ENCODE results near the gene IL16.
"Not testable (repeated sequence)": the region's sequence is repeated elsewhere in the genome, so short reads cannot be mapped to it uniquely, and the experiment has no call there.

The IL16 gene

DNA sequence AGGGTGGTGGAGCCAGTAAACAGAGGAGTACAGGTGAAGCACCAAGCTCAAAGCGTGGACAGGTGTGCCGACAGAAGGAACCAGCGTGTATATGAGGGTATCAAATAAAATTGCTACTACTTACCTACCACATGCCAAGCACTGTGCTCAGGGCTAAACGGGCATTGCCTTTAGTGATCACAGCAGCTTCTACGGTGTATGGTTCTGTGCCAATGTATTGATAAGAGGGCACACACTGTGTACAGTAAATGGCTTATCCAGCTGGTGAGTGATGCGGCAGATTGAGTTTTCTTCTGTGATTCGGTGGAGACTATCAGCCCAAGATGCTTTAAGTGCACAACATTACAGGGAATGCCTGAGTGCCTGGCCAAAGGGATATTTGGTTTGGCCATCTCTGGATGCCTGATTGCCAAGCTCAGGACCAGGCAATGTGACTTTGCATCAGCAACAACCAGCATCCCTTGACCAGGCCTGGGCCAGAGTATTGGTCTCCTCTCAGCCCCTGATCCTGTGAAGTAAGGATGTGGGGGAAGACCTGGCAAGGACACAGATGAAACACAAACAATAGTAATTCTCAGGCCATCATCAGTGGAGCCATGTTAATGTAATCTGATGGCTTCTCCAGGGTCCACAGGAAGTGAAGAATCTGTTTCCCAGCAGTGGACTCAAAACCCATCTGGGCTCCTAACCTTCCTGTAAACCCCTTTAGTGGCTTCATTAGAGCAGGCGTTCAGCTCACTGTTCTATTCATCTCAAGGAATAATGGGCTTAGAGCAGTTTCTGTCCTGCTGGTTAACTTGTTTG is 113.2 kb downstream of the IL16 start:
- no peak for DNase-seq (ENCODE audit: low read depth in 2 of 2, low spot score in 1 of 2)

GRCh38 chr15:81310480-81310879 is 113.8 kb downstream of the IL16 start:
- no peak for DNase-seq (ENCODE audit: low read depth in 2 of 2, low spot score in 1 of 2)

- DNase-seq (ENCODE audit: low read depth in 2 of 2, low spot score in 1 of 2): no peak
Observed at GRCh38 chr15:81311752-81312464, 115.2 kb downstream of the IL16 start.

DNA sequence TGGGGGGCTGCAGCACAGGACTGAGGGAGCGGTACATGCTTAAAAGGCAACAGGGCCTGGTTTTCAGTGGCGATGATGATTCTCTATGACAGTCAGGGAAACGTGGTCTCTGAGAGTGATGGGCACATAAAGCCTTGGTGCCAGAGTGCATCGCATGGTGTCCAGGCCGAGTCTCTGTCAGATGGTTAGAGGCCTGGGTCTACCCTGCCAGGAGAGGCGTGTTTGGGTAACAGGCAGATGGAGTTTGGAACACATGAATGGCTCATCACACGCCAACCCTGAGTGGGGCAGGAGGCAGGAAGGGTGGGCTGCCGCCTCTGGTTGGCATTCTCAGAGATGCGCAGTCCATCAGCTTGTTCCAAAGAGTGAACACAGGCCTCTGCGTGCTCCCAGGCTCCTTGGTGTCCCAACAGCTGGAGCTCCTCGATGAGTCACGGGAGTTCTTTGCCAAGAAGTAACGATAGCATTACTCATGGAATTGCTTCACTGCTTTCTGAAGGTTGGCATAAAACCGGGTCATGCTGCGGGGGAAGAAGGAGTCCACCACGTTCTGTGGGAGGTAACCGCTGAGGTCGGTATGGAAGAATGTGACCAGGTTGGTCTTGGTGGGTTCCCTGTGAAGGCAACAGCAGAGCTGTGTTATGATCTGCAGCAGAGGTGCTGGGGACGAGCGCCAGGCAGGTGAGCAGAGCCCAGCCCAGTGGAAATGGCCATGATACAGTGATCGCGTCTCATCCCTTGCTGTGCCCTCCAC is 116.3 kb downstream of the IL16 start:
- no peak for DNase-seq (ENCODE audit: low read depth in 2 of 2, low spot score in 1 of 2)

- no peak for DNase-seq (ENCODE audit: low read depth in 2 of 2, low spot score in 1 of 2)
Observed at GRCh38 chr15:81313686-81314085, 117.0 kb downstream of the IL16 start.

DNA sequence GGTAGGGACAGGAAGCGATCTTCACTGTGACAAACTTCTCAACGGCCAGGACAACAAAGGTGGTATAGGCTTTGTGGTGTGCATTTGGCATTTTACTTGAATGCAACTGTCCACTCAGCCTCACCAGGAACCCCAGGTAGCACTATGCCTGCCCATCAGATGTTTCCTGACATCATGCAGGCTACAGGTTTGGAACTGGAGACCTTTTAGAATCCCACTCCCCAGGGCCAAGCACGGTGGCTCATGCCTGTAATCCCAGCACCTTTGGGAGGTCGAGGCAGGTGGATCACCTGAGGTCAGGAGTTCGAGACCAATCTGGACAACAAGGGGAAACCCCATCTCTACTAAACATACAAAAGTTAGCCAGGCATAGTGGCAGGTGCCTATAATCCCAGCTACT is 117.7 kb downstream of the IL16 start:
- DNase-seq (ENCODE audit: low read depth in 2 of 2, low spot score in 1 of 2): no peak

- no peak for DNase-seq (ENCODE audit: low read depth in 2 of 2, low spot score in 1 of 2)
Observed at GRCh38 chr15:81315452-81316175, 118.9 kb downstream of the IL16 start.

GRCh38 chr15:81316267-81316666 is 119.6 kb downstream of the IL16 start:
- no peak for DNase-seq (ENCODE audit: low read depth in 2 of 2, low spot score in 1 of 2)

DNA sequence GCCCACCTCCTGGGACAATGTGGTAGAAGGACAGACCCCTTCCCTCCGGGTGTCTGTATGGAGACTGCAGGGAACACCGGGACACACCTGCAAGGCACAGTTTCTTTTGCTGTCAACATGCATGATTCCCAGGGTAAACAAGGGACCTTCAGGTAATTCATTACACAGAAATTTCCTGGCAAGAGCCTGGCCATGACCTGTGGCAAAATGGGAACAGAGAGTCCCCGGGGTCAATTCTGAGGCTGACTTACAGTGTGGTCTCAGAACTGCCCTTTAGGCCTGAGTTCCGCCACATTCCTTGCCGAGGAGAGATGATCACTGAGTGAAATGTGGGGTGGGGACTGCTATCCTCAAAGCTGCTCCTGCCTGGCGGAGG is 121.0 kb downstream of the IL16 start:
- no peak for DNase-seq (ENCODE audit: low read depth in 2 of 2, low spot score in 1 of 2)

DNA sequence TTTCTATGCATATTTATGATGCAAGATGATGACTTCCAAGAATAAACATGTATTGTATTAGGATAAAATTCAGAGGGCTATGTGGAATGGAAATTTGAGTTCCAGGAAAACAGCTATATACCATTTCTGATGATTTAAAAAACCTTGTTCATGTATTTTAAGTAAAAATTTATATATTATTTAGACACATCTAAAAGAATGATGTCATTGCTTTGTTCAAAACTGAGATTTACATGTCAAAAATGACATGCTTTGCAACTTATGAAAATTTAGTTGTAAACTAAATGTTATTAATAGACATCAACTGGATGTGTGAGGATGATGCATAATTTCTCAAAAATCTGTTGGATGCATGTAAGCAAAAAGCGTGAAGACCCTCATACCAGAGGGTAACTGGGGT is 125.0 kb downstream of the IL16 start:
- no peak for DNase-seq (ENCODE audit: low read depth in 2 of 2, low spot score in 1 of 2)

DNA sequence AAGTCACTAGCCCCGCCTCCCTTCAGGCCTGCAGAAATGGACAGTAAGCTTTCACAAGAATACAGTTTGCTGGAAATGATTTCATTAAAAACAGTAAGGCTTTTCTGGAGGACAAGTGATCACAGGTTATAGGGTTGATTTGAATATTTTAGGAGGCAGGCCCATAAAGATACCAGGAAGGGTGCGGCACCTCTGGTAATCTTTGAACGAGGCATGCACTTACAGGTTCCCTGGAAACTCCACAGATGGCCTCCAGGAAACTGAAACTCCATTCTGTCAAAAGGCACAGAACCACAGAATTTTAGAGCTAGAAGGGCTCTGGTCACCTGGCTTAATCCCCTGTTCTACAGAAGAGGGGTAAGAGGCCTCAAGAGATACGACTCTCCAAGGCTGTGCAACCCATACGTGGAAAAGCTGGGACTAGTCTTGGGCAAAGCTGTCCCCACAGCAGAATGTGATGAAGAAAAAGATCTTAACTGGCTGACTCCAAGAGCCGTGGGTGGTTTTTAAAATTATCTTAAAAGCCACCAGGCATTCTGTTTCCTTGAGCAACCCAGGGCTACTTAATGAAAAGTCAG is 126.1 kb downstream of the IL16 start:
- DNase-seq (ENCODE audit: low read depth in 2 of 2, low spot score in 1 of 2): no peak

- no peak for DNase-seq (ENCODE audit: low read depth in 2 of 2, low spot score in 1 of 2)
Observed at GRCh38 chr15:81323559-81323943, 126.9 kb downstream of the IL16 start.

GRCh38 chr15:81323944-81324881 is 127.5 kb downstream of the IL16 start, which contains the start of gene STARD5:
Gene STARD5, minus strand, starts transcription at chr15:81324141. Its CDS starts 42 bp downstream, at chr15:81324099.
- peak; percentile 87 to 91 for DNase-seq (ENCODE audit: low read depth in 2 of 2, low spot score in 1 of 2)

DNA sequence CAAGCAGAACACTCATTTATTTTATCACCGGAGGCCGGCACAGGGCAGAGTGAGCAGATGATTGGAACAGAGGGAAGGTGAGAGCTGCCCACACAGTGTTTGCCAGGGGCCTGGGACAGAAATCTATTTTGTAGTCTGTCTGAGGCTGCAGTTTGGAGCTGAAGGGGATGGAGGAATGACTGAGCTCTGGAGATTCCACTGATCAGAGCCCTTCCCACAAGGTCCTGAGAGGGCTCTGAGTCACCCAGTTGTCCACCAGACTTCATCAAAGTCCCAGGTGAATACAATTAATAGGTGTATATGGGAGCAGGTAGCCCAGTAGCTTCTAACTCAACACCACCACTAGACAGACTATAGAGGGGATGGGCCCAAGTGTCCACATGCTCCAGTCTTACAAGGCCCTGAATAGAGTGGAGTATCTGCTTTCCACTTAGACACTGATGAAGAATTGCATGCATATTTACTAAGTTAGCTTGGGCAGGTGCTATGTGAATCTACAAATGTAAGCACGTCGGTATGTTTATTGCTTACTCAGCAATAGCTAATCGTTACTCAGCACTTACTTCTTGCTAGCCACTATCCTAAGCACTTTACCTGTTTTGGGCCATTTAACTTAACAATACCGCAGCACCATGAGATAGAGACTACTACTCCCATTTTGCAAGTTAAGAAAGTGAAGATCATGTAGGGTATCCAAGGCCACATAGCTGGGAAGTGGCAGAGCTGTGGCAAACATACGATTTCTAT is 130.0 kb downstream of the IL16 start:
- DNase-seq (ENCODE audit: low read depth in 2 of 2, low spot score in 1 of 2): no peak

DNA sequence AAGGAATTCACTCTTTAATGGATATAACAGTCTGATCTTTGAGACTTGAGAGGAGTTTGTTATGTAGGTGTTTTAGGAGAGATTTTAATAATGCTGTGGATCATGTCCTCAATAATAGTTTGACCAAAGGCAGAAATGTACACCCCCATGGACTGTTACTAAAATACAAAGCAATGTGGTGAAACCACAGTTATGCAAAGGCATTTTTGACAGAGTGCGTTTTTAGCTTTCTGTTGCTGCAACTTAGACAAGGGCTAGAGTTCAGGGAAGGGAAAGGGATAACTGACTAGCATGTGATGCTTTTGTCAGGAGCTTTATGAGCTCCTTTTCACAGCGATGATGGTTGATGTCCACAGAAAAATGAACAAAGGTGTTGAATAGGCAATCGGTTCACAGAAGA is 130.8 kb downstream of the IL16 start:
- no peak for DNase-seq (ENCODE audit: low read depth in 2 of 2, low spot score in 1 of 2)

- no peak for DNase-seq (ENCODE audit: low read depth in 2 of 2, low spot score in 1 of 2)
Observed at GRCh38 chr15:81329446-81329845, 132.8 kb downstream of the IL16 start.

- DNase-seq (ENCODE audit: low read depth in 2 of 2, low spot score in 1 of 2): no peak
Observed at GRCh38 chr15:81330366-81331090, 133.8 kb downstream of the IL16 start.

DNA sequence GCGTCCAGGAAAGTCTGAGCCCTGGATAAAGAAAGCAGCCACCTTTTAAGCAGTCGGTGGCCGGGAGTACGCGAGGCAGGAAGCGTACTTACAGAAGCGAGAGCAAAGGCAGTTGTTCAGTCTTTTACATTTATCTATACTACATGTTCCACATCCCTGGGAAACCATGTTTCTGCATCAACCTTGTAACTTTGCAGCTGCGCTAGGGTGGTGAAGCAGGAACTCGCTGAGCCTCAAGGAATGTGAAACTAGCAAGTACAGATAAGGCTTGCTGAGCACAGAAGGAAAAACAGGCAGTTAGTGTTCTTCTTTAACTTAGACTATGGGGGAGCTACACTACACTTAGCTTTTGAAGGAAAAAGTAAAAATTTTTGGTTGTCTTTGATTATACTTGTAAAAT is 134.5 kb downstream of the IL16 start:
- DNase-seq (ENCODE audit: low read depth in 2 of 2, low spot score in 1 of 2): not testable (repeated sequence)

All from stimulated activated CD8-positive, alpha-beta memory T cell treated with anti-CD3 and anti-CD28 coated beads, Interleukin-4, amount 100 ng/mL, for 1 hour (primary cell).